ENCODE measurements around the gene CMTM4. TPM values are rescaled to one million over a fixed set of nuclear protein-coding genes. Genes with fewer than 3 reads are reported as not detected.
"Not testable (repeated sequence)": the region's sequence is repeated elsewhere in the genome, so short reads cannot be mapped to it uniquely, and the experiment has no call there.

Gene CMTM4
- total and polyA plus RNA-seq, 5 experiments from 2014 or later = 0.15 to 3.1 (median 1.1) TPM; not detected in 1

DNA sequence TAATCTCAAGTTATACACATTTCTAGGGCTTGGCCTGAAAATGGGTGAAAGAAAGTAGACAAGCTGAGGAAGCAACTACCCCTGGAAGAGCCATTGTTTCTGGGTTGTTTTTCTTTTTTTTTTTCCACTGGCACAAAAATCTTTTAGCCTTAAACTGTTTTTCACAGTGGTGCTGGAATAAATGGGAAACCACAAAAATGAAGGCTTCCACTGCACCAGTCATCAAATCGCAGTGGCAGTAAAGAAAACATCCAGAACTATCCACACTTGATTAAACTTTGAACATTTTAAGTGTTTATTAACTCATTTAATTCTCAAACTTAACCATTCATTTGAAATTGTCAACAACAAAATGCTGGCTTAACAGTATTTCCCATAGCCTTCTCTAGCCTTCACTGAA lies 14.3 kb downstream of the CMTM4 start:
- Mint-ChIP-seq H3K27ac (no peak overlapping the region), H3K36me3 (no peaks in the 10 kb centered on the region), H3K4me1 (peaks cover 0 to 4% (median 0%) of the 10 kb centered on the region in 4 donors), H3K9me3 (no peaks in the 10 kb centered on the region), H3K27me3 (no peaks in the 10 kb centered on the region), H3K4me3 (no peak overlapping the region)
- ATAC-seq (no peak), DNase-seq (no peak)
- POLR2A ChIA-PET = no interaction called here

DNA sequence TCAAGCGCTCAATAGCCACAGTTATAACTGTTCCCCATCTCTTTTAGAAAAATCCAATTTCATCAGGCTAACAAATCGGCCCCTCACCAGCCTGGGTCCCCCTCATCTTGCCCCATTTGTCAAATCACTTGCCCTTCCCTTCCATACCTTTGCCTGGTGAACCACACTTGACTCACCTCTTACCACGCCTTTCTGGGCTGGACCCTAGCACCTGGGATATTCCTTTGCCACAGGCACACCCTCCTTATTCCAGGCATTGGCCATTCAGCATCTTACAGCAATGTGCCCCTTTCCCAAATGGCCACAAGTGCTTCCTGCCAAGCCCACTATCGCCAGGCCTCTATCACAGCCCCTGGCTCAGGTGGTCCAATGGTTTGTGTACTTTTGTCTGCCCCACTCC lies 14.9 kb downstream of the CMTM4 start:
- no peaks in the 10 kb centered on the region for H3K27me3 Mint-ChIP-seq
- no peak for ATAC-seq

DNA sequence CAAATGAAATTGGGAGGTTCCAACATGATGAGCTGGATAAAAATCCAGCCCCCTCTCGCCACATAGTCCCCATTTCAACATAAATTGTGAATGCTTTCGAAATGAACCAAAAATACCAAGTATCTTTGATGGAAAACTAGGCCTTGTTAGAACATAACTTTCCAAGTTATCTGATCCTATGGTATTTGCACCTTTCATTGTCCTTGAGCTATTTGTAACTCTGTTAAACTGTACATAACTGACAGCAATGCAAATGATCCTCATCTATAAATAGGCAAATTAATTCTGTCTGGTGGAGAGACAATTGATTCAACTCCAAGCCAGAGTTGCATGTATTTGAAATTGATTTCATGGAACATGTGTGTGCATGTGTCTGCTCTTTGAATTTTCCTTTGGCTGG lies 18.2 kb downstream of the CMTM4 start:
- no peak for DNase-seq
- POLR2A ChIA-PET = interaction anchor here (0.5 kb wide), 1 partner anchor 936 kb away, joined by 4 read pairs; no protein-coding TSS in a partner anchor
- H3K9me3 Mint-ChIP-seq = no peaks in the 10 kb centered on the region
- H3K4me1 Mint-ChIP-seq = peaks cover 0 to 2% (median 0%) of the 10 kb centered on the region in 4 donors
- H3K4me3 Mint-ChIP-seq = no peak overlapping the region
- no peak for ATAC-seq
- H3K27ac Mint-ChIP-seq = no peak overlapping the region
- no peaks in the 10 kb centered on the region for H3K36me3 Mint-ChIP-seq
- peaks cover 0 to 2% (median 0%) of the 10 kb centered on the region in 5 donors for H3K27me3 Mint-ChIP-seq

More for the DNA sequence above, 14.9 kb downstream of the CMTM4 start:
- no peak for DNase-seq
- no peaks in the 10 kb centered on the region for H3K36me3 Mint-ChIP-seq
- H3K4me3 Mint-ChIP-seq = no peak overlapping the region
- POLR2A ChIA-PET = no interaction called here
- H3K27ac Mint-ChIP-seq = no peak overlapping the region
- peaks cover 0 to 4% (median 0%) of the 10 kb centered on the region in 4 donors for H3K4me1 Mint-ChIP-seq
- H3K9me3 Mint-ChIP-seq = no peaks in the 10 kb centered on the region

DNA sequence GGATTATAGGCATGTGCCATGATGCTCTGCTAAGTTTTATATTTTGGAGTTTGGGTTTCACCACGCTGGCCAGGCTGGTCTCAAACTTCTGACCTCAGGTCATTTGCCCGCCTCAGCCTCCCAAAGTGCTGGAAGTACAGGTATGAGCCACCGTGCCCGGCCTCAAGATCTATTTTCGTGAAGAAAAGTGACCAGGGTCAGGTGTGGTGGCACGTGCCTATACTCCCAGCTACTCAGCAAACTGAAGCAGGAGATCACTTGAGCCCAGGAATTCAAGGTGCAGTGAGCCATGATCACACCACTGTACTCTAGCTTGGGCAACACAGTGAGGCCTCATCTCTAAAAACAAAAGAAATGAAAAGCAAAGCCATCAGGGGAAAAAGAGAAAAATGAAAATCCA lies 18.7 kb downstream of the CMTM4 start:
- DNase-seq = no peak
- Mint-ChIP-seq H3K27ac (no peak overlapping the region), H3K36me3 (no peaks in the 10 kb centered on the region), H3K4me1 (peaks cover 0 to 2% (median 0%) of the 10 kb centered on the region in 4 donors), H3K27me3 (peaks cover 0 to 2% (median 0%) of the 10 kb centered on the region in 5 donors), H3K9me3 (no peaks in the 10 kb centered on the region), H3K4me3 (no peak overlapping the region)
- POLR2A ChIA-PET = interaction anchor here (0.5 kb wide), 1 partner anchor 936 kb away, joined by 4 read pairs; no protein-coding TSS in a partner anchor
- ATAC-seq = no peak

DNA sequence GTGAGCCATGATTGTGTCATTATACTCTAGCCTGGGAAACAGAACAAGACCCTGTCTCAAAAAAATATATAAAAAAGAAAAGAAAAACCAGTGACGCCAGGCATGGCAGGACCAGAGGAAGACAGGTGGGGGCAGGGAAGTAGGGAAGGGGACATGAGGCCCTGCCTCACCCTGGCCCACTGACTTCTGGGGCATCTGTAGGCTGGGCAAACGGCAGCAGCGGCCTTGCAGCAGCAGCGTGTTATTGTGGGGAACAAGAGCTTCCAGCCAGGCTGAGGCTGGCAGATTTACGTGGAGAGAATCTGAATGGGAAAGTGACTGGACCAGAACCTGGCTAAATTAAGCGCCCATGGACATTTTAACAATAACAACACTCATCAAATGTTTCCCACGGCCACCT lies 19.4 kb downstream of the CMTM4 start:
- no peak overlapping the region for H3K4me3 Mint-ChIP-seq
- POLR2A ChIA-PET = no interaction called here
- peaks cover 0 to 2% (median 0%) of the 10 kb centered on the region in 4 donors for H3K4me1 Mint-ChIP-seq
- no peak for DNase-seq
- H3K27ac Mint-ChIP-seq = peak overlapping the region in 1 of 10 donors; percentile 22
- H3K27me3 Mint-ChIP-seq = peaks cover 0 to 2% (median 0%) of the 10 kb centered on the region in 5 donors
- no peaks in the 10 kb centered on the region for H3K36me3 Mint-ChIP-seq
- no peaks in the 10 kb centered on the region for H3K9me3 Mint-ChIP-seq
- no peak for ATAC-seq

DNA sequence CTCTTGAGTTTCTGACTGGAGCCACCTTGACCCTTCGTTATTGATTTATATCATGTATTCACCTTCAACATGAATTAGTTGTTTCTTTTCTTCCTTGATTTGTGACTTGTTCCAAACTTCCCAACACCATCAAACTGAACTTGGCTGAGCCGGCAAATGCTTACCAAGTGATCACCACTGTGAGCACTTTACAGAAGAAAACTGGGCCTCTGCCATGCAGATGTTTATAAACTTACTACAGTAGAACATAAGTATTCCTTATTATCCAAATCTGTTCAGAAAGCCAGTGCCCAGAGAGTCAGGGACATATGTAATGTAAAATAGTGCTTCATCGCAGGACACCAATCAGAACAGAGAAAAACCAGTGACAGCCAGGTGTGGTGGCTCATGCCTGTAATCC lies 19.9 kb downstream of the CMTM4 start:
- peaks cover 0 to 2% (median 0%) of the 10 kb centered on the region in 4 donors for H3K4me1 Mint-ChIP-seq
- no peak overlapping the region for H3K4me3 Mint-ChIP-seq
- ATAC-seq (no peak), DNase-seq (no peak)
- H3K27me3 Mint-ChIP-seq = peaks cover 0 to 2% (median 0%) of the 10 kb centered on the region in 5 donors
- H3K9me3 Mint-ChIP-seq = no peaks in the 10 kb centered on the region
- no peaks in the 10 kb centered on the region for H3K36me3 Mint-ChIP-seq
- POLR2A ChIA-PET = no interaction called here
- no peak overlapping the region for H3K27ac Mint-ChIP-seq

DNA sequence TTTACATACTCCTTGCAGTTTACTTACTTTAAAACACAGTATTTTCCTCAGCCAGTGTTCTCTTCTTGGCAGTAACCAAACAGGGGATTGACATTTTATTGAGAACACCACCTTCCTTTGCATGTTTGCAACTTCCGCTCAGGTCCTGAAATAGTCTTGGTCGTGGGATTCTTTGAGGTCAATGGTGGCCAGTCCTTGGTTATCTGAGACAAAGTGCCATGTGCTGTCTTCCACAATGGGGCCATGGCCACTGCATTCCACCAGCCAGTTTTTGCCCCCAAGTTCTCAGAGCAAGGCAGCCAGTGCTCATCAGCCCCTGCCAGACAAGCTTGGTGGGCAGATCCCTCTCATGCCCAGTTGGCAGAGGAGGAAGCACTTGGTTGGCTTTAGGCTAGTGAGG lies 22.9 kb downstream of the CMTM4 start:
- Mint-ChIP-seq H3K36me3 (no peaks in the 10 kb centered on the region), H3K9me3 (no peaks in the 10 kb centered on the region), H3K27ac (peak overlapping the region in 1 of 10 donors; percentile 44), H3K4me1 (no peaks in the 10 kb centered on the region), H3K4me3 (no peak overlapping the region), H3K27me3 (peaks cover 0 to 2% (median 0%) of the 10 kb centered on the region in 5 donors)
- POLR2A ChIA-PET = no interaction called here
- ATAC-seq (no peak), DNase-seq (no peak)

DNA sequence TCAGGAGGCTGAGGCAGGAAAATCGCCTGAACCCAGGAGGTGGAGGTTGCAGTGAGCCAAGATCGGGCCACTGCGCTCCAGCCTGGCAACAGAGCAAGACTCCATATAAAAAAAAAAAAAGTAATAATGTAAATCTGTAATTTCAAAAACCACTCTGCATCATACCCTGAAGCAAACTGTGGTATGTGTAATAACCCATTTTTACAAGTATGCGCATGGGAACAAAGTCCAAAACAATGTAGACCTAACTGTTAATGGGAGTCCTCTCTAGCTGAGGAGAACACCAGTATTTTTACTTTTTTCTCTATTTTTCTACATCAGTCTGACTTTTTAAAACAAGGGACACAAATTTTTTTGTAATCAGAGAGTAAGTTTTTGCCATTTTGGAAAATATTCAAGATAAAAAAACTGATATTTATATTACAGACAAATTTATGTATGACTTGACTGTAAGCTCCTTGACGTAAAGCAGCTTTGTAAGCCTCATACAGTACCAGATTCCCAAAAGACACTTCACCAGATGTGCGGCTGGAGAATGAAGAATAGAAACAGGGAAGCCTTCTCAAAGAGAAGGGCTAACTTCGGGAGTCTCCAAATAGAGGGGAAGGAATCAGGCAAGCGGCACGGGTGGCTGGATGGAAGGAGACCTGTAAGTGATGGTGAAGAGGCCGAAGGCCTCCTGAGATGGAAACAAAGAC lies 25.7 kb downstream of the CMTM4 start:
- Mint-ChIP-seq H3K27me3 (peaks cover 0 to 2% (median 0%) of the 10 kb centered on the region in 5 donors), H3K4me1 (no peaks in the 10 kb centered on the region), H3K4me3 (no peak overlapping the region), H3K9me3 (no peaks in the 10 kb centered on the region), H3K36me3 (no peaks in the 10 kb centered on the region), H3K27ac (no peak overlapping the region)
- no peak for ATAC-seq
- DNase-seq = no peak
- POLR2A ChIA-PET = no interaction called here

DNA sequence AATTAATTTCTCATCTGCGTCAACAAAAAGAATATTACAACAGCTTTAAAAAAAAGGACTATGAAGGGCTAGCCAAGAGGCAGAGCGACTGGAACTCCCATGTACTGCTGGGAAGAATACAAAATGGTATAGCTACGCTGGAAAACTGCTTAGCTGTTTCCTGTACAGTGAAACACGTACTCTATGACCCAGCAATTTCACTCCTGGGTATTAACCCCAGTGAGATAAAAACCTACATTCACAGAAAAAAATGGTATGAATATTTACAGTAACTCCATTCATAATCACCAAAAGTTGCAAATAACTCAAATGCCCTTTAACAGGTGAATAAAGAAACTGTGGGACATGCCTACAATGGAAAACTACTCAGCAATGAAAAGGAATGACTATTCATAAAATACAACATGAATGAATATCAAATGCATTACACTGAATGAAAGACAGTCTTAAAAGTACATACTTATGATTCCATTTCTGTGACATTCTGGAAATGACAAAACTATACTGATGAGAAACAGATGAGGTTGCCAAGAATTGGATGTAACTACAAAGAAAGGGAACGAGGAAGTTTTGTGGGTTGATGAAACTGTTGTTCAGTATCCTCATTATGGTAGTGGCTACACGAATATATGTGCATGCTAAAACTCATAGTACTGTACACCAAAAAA lies 27.6 kb downstream of the CMTM4 start:
- ATAC-seq (no peak), DNase-seq (no peak)
- no peak overlapping the region for H3K4me3 Mint-ChIP-seq
- H3K36me3 Mint-ChIP-seq = no peaks in the 10 kb centered on the region
- no peaks in the 10 kb centered on the region for H3K9me3 Mint-ChIP-seq
- H3K27ac Mint-ChIP-seq = no peak overlapping the region
- H3K27me3 Mint-ChIP-seq = peaks cover 0 to 2% (median 0%) of the 10 kb centered on the region in 5 donors
- POLR2A ChIA-PET = interaction anchor here (1.0 kb wide), 1 partner anchor 8 kb away, joined by 3 read pairs; no protein-coding TSS in a partner anchor
- no peaks in the 10 kb centered on the region for H3K4me1 Mint-ChIP-seq

DNA sequence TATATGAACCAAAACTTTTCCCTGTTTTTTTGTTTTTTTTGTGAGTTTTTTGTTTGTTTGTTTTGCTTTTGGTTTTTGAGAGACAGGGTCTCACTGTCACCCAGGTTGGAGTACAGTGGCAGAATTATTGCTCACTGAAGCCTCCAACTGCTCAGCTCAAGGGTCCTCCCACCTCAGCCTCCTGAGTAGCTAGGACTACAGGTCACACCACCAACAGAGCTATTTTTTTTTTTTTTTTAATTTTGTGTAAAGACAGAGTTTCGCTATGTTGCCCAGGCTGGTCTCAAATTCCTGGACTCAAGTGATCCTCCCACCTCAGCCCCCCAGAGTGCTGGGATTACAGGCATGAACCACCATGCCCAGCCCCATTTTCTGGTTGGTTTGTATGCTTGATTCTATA lies 28.6 kb downstream of the CMTM4 start:
- Mint-ChIP-seq H3K4me1 (no peaks in the 10 kb centered on the region), H3K27me3 (no peaks in the 10 kb centered on the region), H3K9me3 (no peaks in the 10 kb centered on the region), H3K27ac (no peak overlapping the region), H3K36me3 (no peaks in the 10 kb centered on the region), H3K4me3 (no peak overlapping the region)
- DNase-seq (no peak), ATAC-seq (no peak)
- POLR2A ChIA-PET = no interaction called here

DNA sequence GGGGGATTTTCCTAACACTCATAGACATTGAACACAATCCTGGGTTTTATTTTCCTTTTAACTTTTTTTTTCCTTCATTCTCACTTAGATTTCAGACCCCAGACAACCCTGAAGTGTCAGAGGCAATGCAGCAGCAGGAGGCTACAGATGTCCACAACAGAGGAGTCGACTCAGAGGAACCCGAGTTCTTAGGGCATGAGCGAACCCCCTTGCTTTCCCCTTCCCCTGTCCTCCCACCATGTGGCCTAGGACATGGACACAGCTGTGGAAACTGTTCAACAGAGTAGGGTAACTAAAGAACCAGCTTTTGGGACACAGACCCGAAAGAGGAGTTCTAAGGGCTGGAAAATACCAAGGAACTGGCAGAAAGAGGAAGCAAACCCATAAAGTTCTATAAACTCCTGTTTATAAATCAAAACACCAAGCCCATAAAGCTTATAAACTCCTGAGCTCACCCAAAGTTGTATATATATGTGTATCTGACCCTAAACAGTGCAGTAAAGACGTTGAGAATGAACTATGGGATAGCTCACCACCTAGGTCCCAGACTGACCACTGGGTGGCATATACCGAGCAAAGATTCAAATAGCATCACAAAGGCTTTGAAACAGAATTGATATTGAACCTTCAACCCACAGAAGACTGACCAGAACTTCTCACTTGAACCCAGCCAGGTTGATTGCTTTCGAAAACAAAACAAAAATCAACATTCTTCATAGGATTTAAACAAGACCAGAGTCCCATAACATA lies 33.9 kb downstream of the CMTM4 start:
- H3K4me3 Mint-ChIP-seq = no peak overlapping the region
- H3K9me3 Mint-ChIP-seq = no peaks in the 10 kb centered on the region
- no peaks in the 10 kb centered on the region for H3K36me3 Mint-ChIP-seq
- H3K4me1 Mint-ChIP-seq = peaks cover 2 to 7% (median 5%) of the 10 kb centered on the region in 4 donors
- DNase-seq = no peak
- no peak for ATAC-seq
- POLR2A ChIA-PET = no interaction called here
- H3K27me3 Mint-ChIP-seq = peaks cover 0 to 11% (median 0%) of the 10 kb centered on the region in 5 donors
- H3K27ac Mint-ChIP-seq = no peak overlapping the region

DNA sequence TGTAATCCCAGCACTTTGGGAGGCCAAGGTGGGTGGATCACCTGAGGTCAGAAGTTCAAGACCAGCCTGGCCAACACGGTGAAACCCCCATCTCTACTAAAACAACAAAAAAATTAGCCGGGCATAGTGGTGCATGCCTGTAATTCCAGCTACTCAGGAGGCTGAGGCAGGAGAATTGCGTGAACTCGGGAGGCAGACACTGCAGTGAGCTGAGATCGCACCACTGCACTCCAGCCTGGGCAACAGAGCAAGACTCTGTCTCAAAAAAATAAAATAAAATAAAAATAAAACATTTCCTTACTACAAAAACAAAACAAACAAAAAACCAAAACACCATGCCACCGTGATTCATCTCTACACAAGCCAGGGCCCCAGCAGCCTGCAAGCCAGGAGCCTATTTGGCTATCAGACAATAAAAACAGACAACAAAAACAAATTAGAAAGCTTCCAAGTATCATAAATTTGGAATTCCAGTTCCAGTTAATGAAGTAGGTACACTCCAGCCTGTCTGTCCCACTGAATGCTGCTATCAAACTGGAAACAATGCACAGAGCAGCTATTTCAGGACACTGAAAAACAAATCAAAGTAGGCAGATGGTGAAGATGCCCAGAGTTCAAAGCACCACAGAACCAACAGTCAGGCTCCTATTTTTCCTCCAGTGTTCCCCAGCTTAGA lies 34.7 kb downstream of the CMTM4 start:
- H3K36me3 Mint-ChIP-seq, DNase-seq, ATAC-seq, H3K9me3 Mint-ChIP-seq, H3K4me1 Mint-ChIP-seq, POLR2A ChIA-PET, H3K27ac Mint-ChIP-seq, H3K4me3 Mint-ChIP-seq: not testable (repeated sequence)
- H3K27me3 Mint-ChIP-seq = peaks cover 0 to 11% (median under 1%) of the 10 kb centered on the region in 5 donors

Measured in naive thymus-derived CD8-positive, alpha-beta T cell (primary cell).